ENCODE measurements around the gene TDRD12. TPM values are rescaled to one million over a fixed set of nuclear protein-coding genes. Genes with fewer than 3 reads are reported as not detected.
"Not testable (repeated sequence)": the region's sequence is repeated elsewhere in the genome, so short reads cannot be mapped to it uniquely, and the experiment has no call there.

TDRD12 gene
- total RNA-seq, 1 donor from 2014 or later, result 1.6 TPM

DNA sequence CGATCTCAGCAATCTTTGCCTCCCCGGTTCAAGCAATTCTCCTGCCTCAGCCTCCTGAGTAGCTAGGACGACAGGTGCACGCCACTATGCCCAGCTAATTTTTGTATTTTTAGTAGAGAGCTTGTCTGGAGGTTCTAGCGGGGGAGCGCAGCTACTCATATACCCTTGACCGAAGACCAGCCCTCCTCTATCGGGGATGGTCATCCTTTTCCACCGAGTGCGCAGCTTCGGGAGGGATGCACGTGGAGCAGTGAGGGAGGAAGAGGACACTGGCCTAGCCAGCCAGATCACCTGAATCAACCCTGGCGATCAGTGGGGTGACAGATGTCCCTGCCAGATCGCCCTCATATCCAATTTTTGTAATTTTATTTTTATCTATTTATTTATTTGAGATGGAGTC is 143.2 kb downstream of the TDRD12 start:
- Histone ChIP-seq H3K27me3 (ENCODE audit: control insufficient read depth in 3 of 3, insufficient read depth in 3 of 3, low read length in 3 of 3) (peaks cover 0 to 4% (median 0%) of the 10 kb centered on the region in 3 donors), H3K36me3 (ENCODE audit: control insufficient read depth in 3 of 3, insufficient read depth in 3 of 3, low read length in 3 of 3) (no peaks in the 10 kb centered on the region), H3K9ac (ENCODE audit: low read depth in 1 of 3, low read length in 3 of 3) (no peak overlapping the region), H3K27ac (ENCODE audit: low read depth, low read length) (no peak overlapping the region), H3K9me3 (ENCODE audit: control insufficient read depth in 3 of 3, low read length in 3 of 3) (no peaks in the 10 kb centered on the region), H3K4me1 (ENCODE audit: control insufficient read depth in 3 of 3, insufficient read depth in 3 of 3, low read length in 3 of 3) (no peaks in the 10 kb centered on the region), H3K4me3 (ENCODE audit: low read length in 3 of 3) (no peak overlapping the region)

DNA sequence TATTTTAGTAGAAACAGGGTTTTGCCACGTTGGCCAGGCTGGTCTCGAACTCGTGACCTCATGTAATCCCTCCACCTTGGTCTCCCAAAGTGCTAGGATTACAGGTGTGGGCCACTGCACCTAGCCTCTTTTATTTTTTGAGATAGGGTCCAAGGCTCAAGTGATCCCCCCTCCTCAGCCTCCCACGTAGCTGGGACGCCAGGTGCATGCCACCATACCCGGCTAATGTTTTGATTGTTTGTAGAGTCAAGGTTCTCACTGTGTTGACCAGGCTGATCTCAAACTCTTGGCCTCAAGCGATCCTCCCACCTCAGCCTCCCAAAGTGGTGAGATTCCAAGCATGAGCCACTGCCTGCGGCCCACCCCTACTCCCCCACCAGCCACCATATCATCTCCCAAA is 143.7 kb downstream of the TDRD12 start:
- Histone ChIP-seq H3K9me3 (ENCODE audit: control insufficient read depth in 3 of 3, low read length in 3 of 3) (no peaks in the 10 kb centered on the region), H3K27me3 (ENCODE audit: control insufficient read depth in 3 of 3, insufficient read depth in 3 of 3, low read length in 3 of 3) (peaks cover 0 to 4% (median 0%) of the 10 kb centered on the region in 3 donors), H3K4me3 (ENCODE audit: low read length in 3 of 3) (no peak overlapping the region), H3K4me1 (ENCODE audit: control insufficient read depth in 3 of 3, insufficient read depth in 3 of 3, low read length in 3 of 3) (no peaks in the 10 kb centered on the region), H3K9ac (ENCODE audit: low read depth in 1 of 3, low read length in 3 of 3) (no peak overlapping the region), H3K36me3 (ENCODE audit: control insufficient read depth in 3 of 3, insufficient read depth in 3 of 3, low read length in 3 of 3) (no peaks in the 10 kb centered on the region), H3K27ac (ENCODE audit: low read depth, low read length) (no peak overlapping the region)

DNA sequence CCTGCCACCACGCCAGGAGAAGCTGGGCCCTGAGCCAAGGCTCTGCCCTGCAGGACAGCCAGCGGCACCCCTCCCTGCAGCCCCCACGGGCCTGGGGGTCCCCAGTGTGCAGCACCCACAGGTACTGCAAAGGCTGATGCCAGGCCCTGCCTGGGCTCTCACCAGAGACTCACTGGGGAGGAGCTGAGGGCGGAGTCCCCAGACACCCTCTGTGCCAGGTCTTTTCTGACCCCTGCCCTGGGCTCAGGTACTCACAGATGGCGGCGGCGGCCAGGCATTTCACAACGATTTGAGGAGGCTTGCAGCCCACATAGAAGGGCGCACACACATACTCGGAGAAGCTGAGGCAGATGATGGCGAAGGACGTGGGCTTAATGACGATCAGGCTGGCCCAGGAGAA is 144.3 kb downstream of the TDRD12 start:
- Histone ChIP-seq H3K27ac (ENCODE audit: low read depth, low read length) (no peak overlapping the region), H3K4me3 (ENCODE audit: low read length in 3 of 3) (no peak overlapping the region), H3K4me1 (ENCODE audit: control insufficient read depth in 3 of 3, insufficient read depth in 3 of 3, low read length in 3 of 3) (no peaks in the 10 kb centered on the region), H3K36me3 (ENCODE audit: control insufficient read depth in 3 of 3, insufficient read depth in 3 of 3, low read length in 3 of 3) (no peaks in the 10 kb centered on the region), H3K27me3 (ENCODE audit: control insufficient read depth in 3 of 3, insufficient read depth in 3 of 3, low read length in 3 of 3) (peaks cover 0 to 4% (median 0%) of the 10 kb centered on the region in 3 donors), H3K9ac (ENCODE audit: low read depth in 1 of 3, low read length in 3 of 3) (no peak overlapping the region), H3K9me3 (ENCODE audit: control insufficient read depth in 3 of 3, low read length in 3 of 3) (no peaks in the 10 kb centered on the region)

DNA sequence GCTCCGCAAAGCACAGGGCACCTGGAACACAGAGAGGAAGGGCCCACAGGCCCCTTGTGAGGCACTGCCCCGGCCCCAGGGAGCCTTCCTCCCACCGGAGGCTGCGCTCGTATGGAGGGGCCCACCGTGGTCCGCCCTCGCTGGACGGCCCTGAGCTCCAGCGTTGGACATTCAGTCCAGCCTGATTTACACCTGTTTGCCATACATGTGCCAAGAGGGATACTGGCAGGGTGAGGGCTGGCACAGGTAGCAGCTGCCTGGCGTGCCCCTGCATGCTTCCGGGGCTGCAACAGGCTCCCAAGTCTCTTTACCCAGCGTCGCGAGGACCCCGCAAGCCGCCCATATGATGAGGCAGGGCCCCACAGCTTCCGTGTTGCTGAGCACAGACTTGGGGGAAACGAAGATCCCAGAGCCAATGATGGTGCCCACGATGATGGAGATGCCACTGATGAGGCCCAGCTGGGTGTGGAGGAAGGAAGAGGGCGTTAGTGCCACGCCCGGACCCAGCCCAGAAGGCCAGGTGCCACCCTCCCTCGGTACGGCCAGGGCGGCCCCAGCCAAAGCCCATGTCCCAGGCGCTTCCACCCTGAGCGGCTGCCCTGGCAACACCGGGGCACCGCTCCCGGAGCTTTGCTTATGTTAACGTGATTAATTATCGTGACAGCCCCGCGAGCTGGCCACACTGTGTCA is 144.9 kb downstream of the TDRD12 start:
- Histone ChIP-seq H3K27ac (ENCODE audit: low read depth, low read length) (no peak overlapping the region), H3K27me3 (ENCODE audit: control insufficient read depth in 3 of 3, insufficient read depth in 3 of 3, low read length in 3 of 3) (peaks cover 0 to 4% (median 0%) of the 10 kb centered on the region in 3 donors), H3K4me3 (ENCODE audit: low read length in 3 of 3) (no peak overlapping the region), H3K9ac (ENCODE audit: low read depth in 1 of 3, low read length in 3 of 3) (no peak overlapping the region), H3K4me1 (ENCODE audit: control insufficient read depth in 3 of 3, insufficient read depth in 3 of 3, low read length in 3 of 3) (no peaks in the 10 kb centered on the region), H3K36me3 (ENCODE audit: control insufficient read depth in 3 of 3, insufficient read depth in 3 of 3, low read length in 3 of 3) (no peaks in the 10 kb centered on the region), H3K9me3 (ENCODE audit: control insufficient read depth in 3 of 3, low read length in 3 of 3) (no peaks in the 10 kb centered on the region)

DNA sequence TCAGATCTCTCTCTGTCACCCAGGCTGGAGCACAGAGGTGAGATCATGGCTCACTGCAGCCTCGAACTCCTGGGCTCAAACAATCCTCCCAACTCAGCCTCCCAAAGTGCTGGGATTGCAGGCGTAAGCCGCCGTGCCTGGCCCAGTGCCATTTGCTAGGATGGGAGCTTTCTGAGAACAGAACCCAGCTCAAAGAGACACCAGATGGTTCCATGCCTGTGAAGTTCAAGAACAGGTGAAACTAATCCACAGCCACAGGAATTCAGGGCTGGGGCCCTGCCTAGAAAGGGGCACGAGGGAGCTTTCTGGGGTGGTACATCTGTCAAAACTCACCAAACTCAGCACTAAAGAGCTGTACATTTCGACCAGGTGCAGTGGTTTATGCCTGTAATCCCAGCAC is 145.8 kb downstream of the TDRD12 start:
- H3K36me3 ChIP-seq (ENCODE audit: control insufficient read depth in 3 of 3, insufficient read depth in 3 of 3, low read length in 3 of 3), result no peaks in the 10 kb centered on the region
- H3K4me3 ChIP-seq (ENCODE audit: low read length in 3 of 3), result no peak overlapping the region
- no peak overlapping the region for H3K9ac ChIP-seq (ENCODE audit: low read depth in 1 of 3, low read length in 3 of 3)
- no peak overlapping the region for H3K27ac ChIP-seq (ENCODE audit: low read depth, low read length)
- H3K27me3 ChIP-seq (ENCODE audit: control insufficient read depth in 3 of 3, insufficient read depth in 3 of 3, low read length in 3 of 3), result peaks cover 0 to 4% (median 0%) of the 10 kb centered on the region in 3 donors
- H3K9me3 ChIP-seq (ENCODE audit: control insufficient read depth in 3 of 3, low read length in 3 of 3), result no peaks in the 10 kb centered on the region
- no peaks in the 10 kb centered on the region for H3K4me1 ChIP-seq (ENCODE audit: control insufficient read depth in 3 of 3, insufficient read depth in 3 of 3, low read length in 3 of 3)

DNA sequence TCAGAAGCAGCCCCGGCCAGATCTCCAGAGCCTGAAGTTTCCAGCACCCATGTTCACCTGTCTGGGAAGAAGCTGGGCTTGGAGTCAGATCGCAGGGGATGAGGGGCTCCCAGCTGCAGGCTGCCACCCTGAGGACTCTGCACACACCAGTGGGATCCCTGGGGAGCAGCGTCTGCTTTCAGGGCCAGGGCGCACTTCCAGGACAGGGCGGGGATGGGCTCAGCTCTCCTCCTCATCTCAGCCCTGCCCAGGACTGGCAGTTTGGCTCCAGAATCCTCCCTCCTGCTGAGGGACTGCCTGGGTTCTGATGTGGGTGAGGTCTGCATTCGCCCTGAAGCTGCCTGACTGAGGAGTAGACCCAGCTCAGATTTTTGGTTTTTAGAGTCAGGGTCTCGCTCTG is 146.5 kb downstream of the TDRD12 start:
- Histone ChIP-seq H3K9me3 (ENCODE audit: control insufficient read depth in 3 of 3, low read length in 3 of 3) (no peaks in the 10 kb centered on the region), H3K9ac (ENCODE audit: low read depth in 1 of 3, low read length in 3 of 3) (no peak overlapping the region), H3K4me1 (ENCODE audit: control insufficient read depth in 3 of 3, insufficient read depth in 3 of 3, low read length in 3 of 3) (no peaks in the 10 kb centered on the region), H3K27me3 (ENCODE audit: control insufficient read depth in 3 of 3, insufficient read depth in 3 of 3, low read length in 3 of 3) (peaks cover 0 to 4% (median 0%) of the 10 kb centered on the region in 3 donors), H3K4me3 (ENCODE audit: low read length in 3 of 3) (no peak overlapping the region), H3K27ac (ENCODE audit: low read depth, low read length) (no peak overlapping the region), H3K36me3 (ENCODE audit: control insufficient read depth in 3 of 3, insufficient read depth in 3 of 3, low read length in 3 of 3) (no peaks in the 10 kb centered on the region)

DNA sequence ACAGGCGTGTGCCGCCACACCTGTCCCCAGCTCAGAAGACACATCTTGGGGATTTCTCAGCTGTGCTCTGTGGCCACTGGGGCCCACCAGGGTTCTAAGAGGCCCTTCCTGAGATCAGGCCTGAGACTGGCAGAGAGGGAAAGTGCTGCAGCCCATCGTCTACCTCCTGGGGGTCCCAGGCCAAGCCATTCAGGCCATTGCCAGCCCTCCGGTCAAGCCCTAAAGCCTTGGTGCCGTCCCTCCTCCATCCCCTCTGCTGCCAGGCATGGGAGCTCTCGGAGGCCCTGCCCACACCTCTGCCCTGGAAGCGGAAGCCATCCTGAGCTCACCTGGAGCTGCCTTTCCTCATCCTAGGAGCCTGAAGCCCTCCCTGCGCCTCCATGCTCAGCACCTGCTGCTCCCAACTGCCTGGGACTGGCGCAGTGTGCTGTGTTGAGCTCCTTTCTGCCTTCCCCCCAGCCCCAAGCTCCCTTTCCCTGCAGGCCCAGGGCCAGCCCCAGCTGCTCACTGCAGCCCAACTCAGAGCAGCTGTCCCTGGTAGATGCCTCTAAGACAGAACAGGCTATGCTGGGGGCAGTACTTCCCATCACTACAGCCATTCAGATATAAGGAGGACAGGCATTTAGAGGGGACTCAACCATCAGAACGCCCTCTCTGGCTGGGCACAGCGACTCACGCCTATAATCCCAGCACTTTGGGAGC is 147.1 kb downstream of the TDRD12 start:
- H3K27ac ChIP-seq (ENCODE audit: low read depth, low read length), result no peak overlapping the region

DNA sequence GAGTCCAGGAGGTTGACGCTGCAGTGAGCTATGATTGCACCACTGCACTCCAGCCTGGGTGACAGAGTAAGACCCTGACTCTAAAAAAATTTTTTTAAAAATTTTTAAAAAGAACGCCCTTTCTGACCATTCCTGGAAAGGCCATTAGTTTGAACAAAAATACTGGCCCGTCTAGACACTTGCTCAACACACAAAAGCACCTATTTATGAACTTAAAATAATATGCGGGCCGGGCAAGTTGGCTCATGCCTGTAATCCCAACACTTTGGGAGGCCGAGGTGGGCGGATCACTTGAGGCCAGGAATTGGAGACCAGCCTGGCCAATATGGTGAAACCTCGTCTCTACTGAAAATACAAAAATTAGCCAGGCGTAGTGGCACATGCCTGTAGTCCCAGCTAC is 147.9 kb downstream of the TDRD12 start:
- H3K9me3 ChIP-seq (ENCODE audit: control insufficient read depth in 3 of 3, low read length in 3 of 3); H3K27me3 ChIP-seq (ENCODE audit: control insufficient read depth in 3 of 3, insufficient read depth in 3 of 3, low read length in 3 of 3); H3K4me1 ChIP-seq (ENCODE audit: control insufficient read depth in 3 of 3, insufficient read depth in 3 of 3, low read length in 3 of 3); H3K27ac ChIP-seq (ENCODE audit: low read depth, low read length); H3K9ac ChIP-seq (ENCODE audit: low read depth in 1 of 3, low read length in 3 of 3); H3K4me3 ChIP-seq (ENCODE audit: low read length in 3 of 3); H3K36me3 ChIP-seq (ENCODE audit: control insufficient read depth in 3 of 3, insufficient read depth in 3 of 3, low read length in 3 of 3): not testable (repeated sequence)

More for the DNA sequence above, 147.1 kb downstream of the TDRD12 start:
- Histone ChIP-seq H3K9ac (ENCODE audit: low read depth in 1 of 3, low read length in 3 of 3) (no peak overlapping the region), H3K36me3 (ENCODE audit: control insufficient read depth in 3 of 3, insufficient read depth in 3 of 3, low read length in 3 of 3) (no peaks in the 10 kb centered on the region), H3K9me3 (ENCODE audit: control insufficient read depth in 3 of 3, low read length in 3 of 3) (no peaks in the 10 kb centered on the region), H3K27me3 (ENCODE audit: control insufficient read depth in 3 of 3, insufficient read depth in 3 of 3, low read length in 3 of 3) (peaks cover 0 to 4% (median 0%) of the 10 kb centered on the region in 3 donors), H3K4me3 (ENCODE audit: low read length in 3 of 3) (no peak overlapping the region), H3K4me1 (ENCODE audit: control insufficient read depth in 3 of 3, insufficient read depth in 3 of 3, low read length in 3 of 3) (no peaks in the 10 kb centered on the region)

DNA sequence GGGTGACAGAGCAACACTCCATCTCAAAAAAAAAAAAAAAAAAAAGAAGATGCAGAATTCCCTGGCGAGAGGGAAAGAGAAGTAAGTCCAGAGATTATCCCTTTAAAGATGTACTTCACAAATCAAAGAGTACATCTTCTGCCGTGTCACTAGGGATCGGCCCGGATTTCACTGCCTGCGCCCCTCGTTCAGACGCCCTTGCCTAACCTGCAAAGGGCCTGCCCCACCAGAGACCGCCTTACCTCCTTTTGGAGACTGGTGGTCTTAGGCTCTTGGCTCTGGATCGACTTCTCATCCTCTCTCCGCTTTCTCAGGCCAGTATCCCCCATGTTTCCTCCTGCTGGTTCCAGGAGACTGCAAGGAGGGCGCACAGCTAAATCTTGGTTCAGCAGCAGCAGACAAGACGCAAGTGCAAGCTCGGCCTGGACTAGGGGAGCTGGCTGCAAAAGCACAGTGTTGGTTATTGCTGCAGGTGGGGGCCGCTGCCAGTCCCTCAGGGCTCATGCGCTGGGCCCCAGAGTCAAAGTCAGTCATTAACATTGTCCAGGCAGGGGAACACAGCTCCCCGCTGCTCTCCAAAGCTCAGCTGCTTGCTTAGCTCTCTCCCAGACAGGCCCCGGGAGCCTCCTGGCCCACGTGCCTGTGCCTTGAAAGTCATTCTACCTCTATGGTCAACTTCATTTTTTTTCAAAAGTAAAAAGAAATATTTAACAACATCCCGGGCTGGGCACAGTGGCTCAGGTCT is 148.8 kb downstream of the TDRD12 start:
- no peak overlapping the region for H3K4me3 ChIP-seq (ENCODE audit: low read length in 3 of 3)
- peaks cover 0 to 4% (median 0%) of the 10 kb centered on the region in 3 donors for H3K27me3 ChIP-seq (ENCODE audit: control insufficient read depth in 3 of 3, insufficient read depth in 3 of 3, low read length in 3 of 3)
- H3K36me3 ChIP-seq (ENCODE audit: control insufficient read depth in 3 of 3, insufficient read depth in 3 of 3, low read length in 3 of 3), result no peaks in the 10 kb centered on the region
- H3K9ac ChIP-seq (ENCODE audit: low read depth in 1 of 3, low read length in 3 of 3), result no peak overlapping the region
- no peaks in the 10 kb centered on the region for H3K4me1 ChIP-seq (ENCODE audit: control insufficient read depth in 3 of 3, insufficient read depth in 3 of 3, low read length in 3 of 3)
- no peak overlapping the region for H3K27ac ChIP-seq (ENCODE audit: low read depth, low read length)
- no peaks in the 10 kb centered on the region for H3K9me3 ChIP-seq (ENCODE audit: control insufficient read depth in 3 of 3, low read length in 3 of 3)

Measured in skeletal muscle tissue (tissue), 4 donors.